ENCODE data around the gene TTC28.
"Not testable (repeated sequence)": the region's sequence is repeated elsewhere in the genome, so short reads cannot be mapped to it uniquely, and the experiment has no call there.

The TTC28 gene

GRCh38 chr22:28478564-28478963, 201.1 kb downstream of the TTC28 start:
- no peaks in the 10 kb centered on the region for H3K27me3 ChIP-seq (replicated peaks; ENCODE audit: control insufficient read depth, insufficient read depth, low read length, poor library complexity, severe bottlenecking)
- no peak overlapping the region for H3K4me3 ChIP-seq (ENCODE audit: insufficient read depth, low read depth, low read length, poor library complexity, severe bottlenecking)
- no peak for DNase-seq
- H3K9me3 ChIP-seq (ENCODE audit: control insufficient read depth, low read length): no peaks in the 10 kb centered on the region
- no peak overlapping the region for H3K27ac ChIP-seq (ENCODE audit: insufficient read depth, low read length, poor library complexity, severe bottlenecking)
- H3K36me3 ChIP-seq (ENCODE audit: control insufficient read depth, insufficient read depth, low read length): no peaks in the 10 kb centered on the region
- H3K4me1 ChIP-seq (ENCODE audit: control insufficient read depth, insufficient read depth, low read length, poor library complexity, severe bottlenecking): no peaks in the 10 kb centered on the region

GRCh38 chr22:28477556-28477955, 202.1 kb downstream of the TTC28 start:
- Histone ChIP-seq H3K4me3 (ENCODE audit: insufficient read depth, low read depth, low read length, poor library complexity, severe bottlenecking) (no peak overlapping the region), H3K4me1 (ENCODE audit: control insufficient read depth, insufficient read depth, low read length, poor library complexity, severe bottlenecking) (no peaks in the 10 kb centered on the region), H3K27me3 (replicated peaks; ENCODE audit: control insufficient read depth, insufficient read depth, low read length, poor library complexity, severe bottlenecking) (no peaks in the 10 kb centered on the region), H3K36me3 (ENCODE audit: control insufficient read depth, insufficient read depth, low read length) (no peaks in the 10 kb centered on the region), H3K27ac (ENCODE audit: insufficient read depth, low read length, poor library complexity, severe bottlenecking) (no peak overlapping the region), H3K9me3 (ENCODE audit: control insufficient read depth, low read length) (no peaks in the 10 kb centered on the region)
- no peak for DNase-seq

GRCh38 chr22:28474330-28474729, 205.3 kb downstream of the TTC28 start:
- Histone ChIP-seq H3K4me3 (ENCODE audit: insufficient read depth, low read depth, low read length, poor library complexity, severe bottlenecking) (no peak overlapping the region), H3K27ac (ENCODE audit: insufficient read depth, low read length, poor library complexity, severe bottlenecking) (no peak overlapping the region), H3K9me3 (ENCODE audit: control insufficient read depth, low read length) (no peaks in the 10 kb centered on the region), H3K36me3 (ENCODE audit: control insufficient read depth, insufficient read depth, low read length) (no peaks in the 10 kb centered on the region), H3K4me1 (ENCODE audit: control insufficient read depth, insufficient read depth, low read length, poor library complexity, severe bottlenecking) (no peaks in the 10 kb centered on the region), H3K27me3 (replicated peaks; ENCODE audit: control insufficient read depth, insufficient read depth, low read length, poor library complexity, severe bottlenecking) (no peaks in the 10 kb centered on the region)
- DNase-seq: no peak

- H3K9me3 ChIP-seq (ENCODE audit: control insufficient read depth, low read length): no peaks in the 10 kb centered on the region
- H3K4me1 ChIP-seq (ENCODE audit: control insufficient read depth, insufficient read depth, low read length, poor library complexity, severe bottlenecking): no peaks in the 10 kb centered on the region
- H3K36me3 ChIP-seq (ENCODE audit: control insufficient read depth, insufficient read depth, low read length): no peaks in the 10 kb centered on the region
- H3K27ac ChIP-seq (ENCODE audit: insufficient read depth, low read length, poor library complexity, severe bottlenecking): no peak overlapping the region
- no peaks in the 10 kb centered on the region for H3K27me3 ChIP-seq (replicated peaks; ENCODE audit: control insufficient read depth, insufficient read depth, low read length, poor library complexity, severe bottlenecking)
- no peak for DNase-seq
- H3K4me3 ChIP-seq (ENCODE audit: insufficient read depth, low read depth, low read length, poor library complexity, severe bottlenecking): no peak overlapping the region
Observed at GRCh38 chr22:28473258-28473657, 206.4 kb downstream of the TTC28 start.

GRCh38 chr22:28467055-28467454, 212.6 kb downstream of the TTC28 start:
- H3K4me3 ChIP-seq (ENCODE audit: insufficient read depth, low read depth, low read length, poor library complexity, severe bottlenecking); H3K9me3 ChIP-seq (ENCODE audit: control insufficient read depth, low read length); H3K4me1 ChIP-seq (ENCODE audit: control insufficient read depth, insufficient read depth, low read length, poor library complexity, severe bottlenecking); DNase-seq; H3K27me3 ChIP-seq (replicated peaks; ENCODE audit: control insufficient read depth, insufficient read depth, low read length, poor library complexity, severe bottlenecking); H3K27ac ChIP-seq (ENCODE audit: insufficient read depth, low read length, poor library complexity, severe bottlenecking); H3K36me3 ChIP-seq (ENCODE audit: control insufficient read depth, insufficient read depth, low read length): not testable (repeated sequence)

GRCh38 chr22:28466399-28466798, 213.2 kb downstream of the TTC28 start:
- Histone ChIP-seq H3K27ac (ENCODE audit: insufficient read depth, low read length, poor library complexity, severe bottlenecking) (no peak overlapping the region), H3K4me3 (ENCODE audit: insufficient read depth, low read depth, low read length, poor library complexity, severe bottlenecking) (no peak overlapping the region), H3K9me3 (ENCODE audit: control insufficient read depth, low read length) (no peaks in the 10 kb centered on the region), H3K4me1 (ENCODE audit: control insufficient read depth, insufficient read depth, low read length, poor library complexity, severe bottlenecking) (no peaks in the 10 kb centered on the region), H3K27me3 (replicated peaks; ENCODE audit: control insufficient read depth, insufficient read depth, low read length, poor library complexity, severe bottlenecking) (no peaks in the 10 kb centered on the region), H3K36me3 (ENCODE audit: control insufficient read depth, insufficient read depth, low read length) (no peaks in the 10 kb centered on the region)
- no peak for DNase-seq

GRCh38 chr22:28465841-28466240, 213.8 kb downstream of the TTC28 start:
- Histone ChIP-seq H3K27me3 (replicated peaks; ENCODE audit: control insufficient read depth, insufficient read depth, low read length, poor library complexity, severe bottlenecking) (no peaks in the 10 kb centered on the region), H3K4me1 (ENCODE audit: control insufficient read depth, insufficient read depth, low read length, poor library complexity, severe bottlenecking) (no peaks in the 10 kb centered on the region), H3K36me3 (ENCODE audit: control insufficient read depth, insufficient read depth, low read length) (no peaks in the 10 kb centered on the region), H3K9me3 (ENCODE audit: control insufficient read depth, low read length) (no peaks in the 10 kb centered on the region), H3K4me3 (ENCODE audit: insufficient read depth, low read depth, low read length, poor library complexity, severe bottlenecking) (no peak overlapping the region), H3K27ac (ENCODE audit: insufficient read depth, low read length, poor library complexity, severe bottlenecking) (no peak overlapping the region)
- DNase-seq: no peak

GRCh38 chr22:28464127-28464526, 215.5 kb downstream of the TTC28 start:
- Histone ChIP-seq H3K9me3 (ENCODE audit: control insufficient read depth, low read length) (no peaks in the 10 kb centered on the region), H3K36me3 (ENCODE audit: control insufficient read depth, insufficient read depth, low read length) (no peaks in the 10 kb centered on the region), H3K27me3 (replicated peaks; ENCODE audit: control insufficient read depth, insufficient read depth, low read length, poor library complexity, severe bottlenecking) (no peaks in the 10 kb centered on the region), H3K4me1 (ENCODE audit: control insufficient read depth, insufficient read depth, low read length, poor library complexity, severe bottlenecking) (no peaks in the 10 kb centered on the region), H3K4me3 (ENCODE audit: insufficient read depth, low read depth, low read length, poor library complexity, severe bottlenecking) (no peak overlapping the region), H3K27ac (ENCODE audit: insufficient read depth, low read length, poor library complexity, severe bottlenecking) (no peak overlapping the region)
- DNase-seq: no peak

GRCh38 chr22:28463408-28463807, 216.2 kb downstream of the TTC28 start:
- not testable (repeated sequence) for H3K27me3 ChIP-seq (replicated peaks; ENCODE audit: control insufficient read depth, insufficient read depth, low read length, poor library complexity, severe bottlenecking); DNase-seq; H3K27ac ChIP-seq (ENCODE audit: insufficient read depth, low read length, poor library complexity, severe bottlenecking); H3K9me3 ChIP-seq (ENCODE audit: control insufficient read depth, low read length); H3K4me3 ChIP-seq (ENCODE audit: insufficient read depth, low read depth, low read length, poor library complexity, severe bottlenecking); H3K4me1 ChIP-seq (ENCODE audit: control insufficient read depth, insufficient read depth, low read length, poor library complexity, severe bottlenecking); H3K36me3 ChIP-seq (ENCODE audit: control insufficient read depth, insufficient read depth, low read length)

GRCh38 chr22:28462901-28463300, 216.7 kb downstream of the TTC28 start:
- DNase-seq: no peak
- no peak overlapping the region for H3K4me3 ChIP-seq (ENCODE audit: insufficient read depth, low read depth, low read length, poor library complexity, severe bottlenecking)
- H3K27me3 ChIP-seq (replicated peaks; ENCODE audit: control insufficient read depth, insufficient read depth, low read length, poor library complexity, severe bottlenecking): no peaks in the 10 kb centered on the region
- no peaks in the 10 kb centered on the region for H3K36me3 ChIP-seq (ENCODE audit: control insufficient read depth, insufficient read depth, low read length)
- no peaks in the 10 kb centered on the region for H3K9me3 ChIP-seq (ENCODE audit: control insufficient read depth, low read length)
- no peak overlapping the region for H3K27ac ChIP-seq (ENCODE audit: insufficient read depth, low read length, poor library complexity, severe bottlenecking)
- H3K4me1 ChIP-seq (ENCODE audit: control insufficient read depth, insufficient read depth, low read length, poor library complexity, severe bottlenecking): no peaks in the 10 kb centered on the region

- no peak overlapping the region for H3K4me3 ChIP-seq (ENCODE audit: insufficient read depth, low read depth, low read length, poor library complexity, severe bottlenecking)
- no peaks in the 10 kb centered on the region for H3K9me3 ChIP-seq (ENCODE audit: control insufficient read depth, low read length)
- H3K27ac ChIP-seq (ENCODE audit: insufficient read depth, low read length, poor library complexity, severe bottlenecking): no peak overlapping the region
- no peaks in the 10 kb centered on the region for H3K36me3 ChIP-seq (ENCODE audit: control insufficient read depth, insufficient read depth, low read length)
- no peaks in the 10 kb centered on the region for H3K27me3 ChIP-seq (replicated peaks; ENCODE audit: control insufficient read depth, insufficient read depth, low read length, poor library complexity, severe bottlenecking)
- DNase-seq: no peak
- no peaks in the 10 kb centered on the region for H3K4me1 ChIP-seq (ENCODE audit: control insufficient read depth, insufficient read depth, low read length, poor library complexity, severe bottlenecking)
Observed at GRCh38 chr22:28462041-28462440, 217.6 kb downstream of the TTC28 start.
